ENCODE data around the gene BAZ2B. TPM values are rescaled to one million over a fixed set of nuclear protein-coding genes. Genes with fewer than 3 reads are reported as not detected.

Gene BAZ2B
- total RNA-seq, 2 experiments from 2014 or later = 3.7 to 11.8 TPM

GRCh38 chr2:159326569-159327255, 289.6 kb downstream of the BAZ2B start:
- POLR2A ChIA-PET = interaction anchor here (0.7 to 2.3 kb wide), 2 partner anchors 40 to 84 kb away, joined by 3 to 7 read pairs; partner anchors contain the start of gene WDSUB1
- Histone ChIP-seq H3K4me3 (ENCODE audit: low read depth, low read length, poor library complexity, severe bottlenecking) (no peak overlapping the region), H3K36me3 (ENCODE audit: insufficient read depth, low read length) (no peaks in the 10 kb centered on the region), H3K27ac (ENCODE audit: low read depth, low read length, poor library complexity, severe bottlenecking) (no peak overlapping the region), H3K79me2 (ENCODE audit: insufficient read depth, low read depth, low read length) (no peaks in the 10 kb centered on the region), H3K9me2 (ENCODE audit: insufficient read depth, low read length) (no peaks in the 10 kb centered on the region), H3K4me1 (ENCODE audit: insufficient read depth, low read length, poor library complexity, severe bottlenecking) (no peaks in the 10 kb centered on the region), H2AFZ (ENCODE audit: low read length) (no peak overlapping the region), H3K9me3 (ENCODE audit: low read length) (no peaks in the 10 kb centered on the region), H4K20me1 (ENCODE audit: insufficient read depth, low read length) (no peaks in the 10 kb centered on the region), H3K4me2 (ENCODE audit: low read length) (no peak overlapping the region)
- CTCF ChIA-PET (ENCODE audit: unreplicated experiment) = no interaction called here
- intact Hi-C loops (cut with micrococcal nuclease; ENCODE audit: unreplicated experiment) = no loop called here
- BruUV-seq (replicated peaks) = no TSS peak
- no peak for DNase-seq (ENCODE audit: low spot score)
- TF ChIP-seq EZH2phosphoT487 (IDR thresholded peaks at IDR 0.05; ENCODE audit: borderline replicate concordance, low read depth, low read length) = no peak
- TF ChIP-seq CTCF (conservative IDR thresholded peaks at IDR 0.05; ENCODE audit: low read length) = no peak

- H3K9me2 ChIP-seq (ENCODE audit: insufficient read depth, low read length) = no peaks in the 10 kb centered on the region
- H3K4me2 ChIP-seq (ENCODE audit: low read length) = no peak overlapping the region
- BruUV-seq (replicated peaks) = no TSS peak
- H3K9me3 ChIP-seq (ENCODE audit: low read length) = no peaks in the 10 kb centered on the region
- ChIA-PET CTCF (ENCODE audit: unreplicated experiment) (interaction anchor here (0.6 kb wide), 1 partner anchor 17 kb away, joined by 4 read pairs; no protein-coding TSS in a partner anchor), POLR2A (interaction anchor here (0.7 kb wide), 1 partner anchor 429 kb away, joined by 3 read pairs; no protein-coding TSS in a partner anchor)
- no peaks in the 10 kb centered on the region for H4K20me1 ChIP-seq (ENCODE audit: insufficient read depth, low read length)
- TF ChIP-seq EZH2phosphoT487 (IDR thresholded peaks at IDR 0.05; ENCODE audit: borderline replicate concordance, low read depth, low read length) (no peak), CTCF (conservative IDR thresholded peaks at IDR 0.05; ENCODE audit: low read length) (no peak)
- H3K27ac ChIP-seq (ENCODE audit: low read depth, low read length, poor library complexity, severe bottlenecking) = no peak overlapping the region
- no peaks in the 10 kb centered on the region for H3K36me3 ChIP-seq (ENCODE audit: insufficient read depth, low read length)
- no peaks in the 10 kb centered on the region for H3K79me2 ChIP-seq (ENCODE audit: insufficient read depth, low read depth, low read length)
- H2AFZ ChIP-seq (ENCODE audit: low read length) = no peak overlapping the region
- intact Hi-C loops (cut with micrococcal nuclease; ENCODE audit: unreplicated experiment) = no loop called here
- H3K4me3 ChIP-seq (ENCODE audit: low read depth, low read length, poor library complexity, severe bottlenecking) = no peak overlapping the region
- no peaks in the 10 kb centered on the region for H3K4me1 ChIP-seq (ENCODE audit: insufficient read depth, low read length, poor library complexity, severe bottlenecking)
- DNase-seq (ENCODE audit: low spot score) = no peak
Observed at GRCh38 chr2:159322419-159322818, 293.9 kb downstream of the BAZ2B start.

- H3K79me2 ChIP-seq (ENCODE audit: insufficient read depth, low read depth, low read length) = no peaks in the 10 kb centered on the region
Observed at GRCh38 chr2:159317392-159318088, 298.8 kb downstream of the BAZ2B start.

More at GRCh38 chr2:159317392-159318088, 298.8 kb downstream of the BAZ2B start:
- ChIA-PET CTCF (ENCODE audit: unreplicated experiment) (no interaction called here), POLR2A (interaction anchor here (0.7 to 1.1 kb wide), 2 partner anchors 10 to 124 kb away, joined by 3 to 4 read pairs; no protein-coding TSS in a partner anchor)
- Histone ChIP-seq H4K20me1 (ENCODE audit: insufficient read depth, low read length) (no peaks in the 10 kb centered on the region), H3K27ac (ENCODE audit: low read depth, low read length, poor library complexity, severe bottlenecking) (no peak overlapping the region), H3K4me3 (ENCODE audit: low read depth, low read length, poor library complexity, severe bottlenecking) (no peak overlapping the region), H3K4me2 (ENCODE audit: low read length) (no peak overlapping the region), H3K9me3 (ENCODE audit: low read length) (no peaks in the 10 kb centered on the region), H3K9me2 (ENCODE audit: insufficient read depth, low read length) (no peaks in the 10 kb centered on the region), H2AFZ (ENCODE audit: low read length) (no peak overlapping the region), H3K36me3 (ENCODE audit: insufficient read depth, low read length) (no peaks in the 10 kb centered on the region), H3K4me1 (ENCODE audit: insufficient read depth, low read length, poor library complexity, severe bottlenecking) (no peaks in the 10 kb centered on the region)
- intact Hi-C loops (cut with micrococcal nuclease; ENCODE audit: unreplicated experiment) = no loop called here
- no TSS peak for BruUV-seq (replicated peaks)
- TF ChIP-seq CTCF (conservative IDR thresholded peaks at IDR 0.05; ENCODE audit: low read length) = no peak
- TF ChIP-seq EZH2phosphoT487 (IDR thresholded peaks at IDR 0.05; ENCODE audit: borderline replicate concordance, low read depth, low read length) = no peak
- DNase-seq (ENCODE audit: low spot score) = no peak
